Esophagus muscularis mucosa (tissue), 3 donors: Measurements from ENCODE around the gene ORAI3.

Source experiments
- POLR2A ChIP-seq: fragments of 450-650 bp; IDR thresholded peaks from one replicate; pipeline ENCODE4 v1.6.1; 2017; ENCODE audit warnings: antibody characterized with exemption, moderate library complexity, mild to moderate bottlenecking, low read depth
- POLR2AphosphoS5 ChIP-seq, 2 donors: sonication (generic); formaldehyde crosslinking; IDR thresholded peaks; one replicate each; pipeline ENCODE4 v1.6.1; 2017; ENCODE audit warnings: antibody characterized with exemption in 2 of 2
- TF ChIP-seq, protein P1 (sequence below), 3 experiments: fragments of 200-600 bp in 2 of 3; fragments of 450-650 bp in 1 of 3; sonication (generic) in 2 of 3; IDR thresholded peaks; one replicate each; pipeline ENCODE4 v1.5.1; 2017 to 2019; ENCODE audit warnings: antibody characterized with exemption in 3 of 3, mild to moderate bottlenecking in 2 of 3, moderate library complexity in 1 of 3

GRCh38 chr16:30922960-30923535 is 25.8 kb upstream of the ORAI3 start:
- TF ChIP-seq POLR2AphosphoS5 (IDR thresholded peaks at IDR 0.05) (peak; percentile 70 to 77), POLR2A (no peak)
- TF ChIP-seq, protein P1, sequence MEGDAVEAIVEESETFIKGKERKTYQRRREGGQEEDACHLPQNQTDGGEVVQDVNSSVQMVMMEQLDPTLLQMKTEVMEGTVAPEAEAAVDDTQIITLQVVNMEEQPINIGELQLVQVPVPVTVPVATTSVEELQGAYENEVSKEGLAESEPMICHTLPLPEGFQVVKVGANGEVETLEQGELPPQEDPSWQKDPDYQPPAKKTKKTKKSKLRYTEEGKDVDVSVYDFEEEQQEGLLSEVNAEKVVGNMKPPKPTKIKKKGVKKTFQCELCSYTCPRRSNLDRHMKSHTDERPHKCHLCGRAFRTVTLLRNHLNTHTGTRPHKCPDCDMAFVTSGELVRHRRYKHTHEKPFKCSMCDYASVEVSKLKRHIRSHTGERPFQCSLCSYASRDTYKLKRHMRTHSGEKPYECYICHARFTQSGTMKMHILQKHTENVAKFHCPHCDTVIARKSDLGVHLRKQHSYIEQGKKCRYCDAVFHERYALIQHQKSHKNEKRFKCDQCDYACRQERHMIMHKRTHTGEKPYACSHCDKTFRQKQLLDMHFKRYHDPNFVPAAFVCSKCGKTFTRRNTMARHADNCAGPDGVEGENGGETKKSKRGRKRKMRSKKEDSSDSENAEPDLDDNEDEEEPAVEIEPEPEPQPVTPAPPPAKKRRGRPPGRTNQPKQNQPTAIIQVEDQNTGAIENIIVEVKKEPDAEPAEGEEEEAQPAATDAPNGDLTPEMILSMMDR (IDR thresholded peaks at IDR 0.05) = no peak
